NCI-H82 (cell line): ENCODE measurements around the gene RHCE.
"Not testable (repeated sequence)": the region's sequence is repeated elsewhere in the genome, so short reads cannot be mapped to it uniquely, and the experiment has no call there.

Experiments used
- DNase-seq: peaks from one replicate; lab custom pipeline; 2025; lab: John Stamatoyannopoulos, UW

The RHCE gene

DNA sequence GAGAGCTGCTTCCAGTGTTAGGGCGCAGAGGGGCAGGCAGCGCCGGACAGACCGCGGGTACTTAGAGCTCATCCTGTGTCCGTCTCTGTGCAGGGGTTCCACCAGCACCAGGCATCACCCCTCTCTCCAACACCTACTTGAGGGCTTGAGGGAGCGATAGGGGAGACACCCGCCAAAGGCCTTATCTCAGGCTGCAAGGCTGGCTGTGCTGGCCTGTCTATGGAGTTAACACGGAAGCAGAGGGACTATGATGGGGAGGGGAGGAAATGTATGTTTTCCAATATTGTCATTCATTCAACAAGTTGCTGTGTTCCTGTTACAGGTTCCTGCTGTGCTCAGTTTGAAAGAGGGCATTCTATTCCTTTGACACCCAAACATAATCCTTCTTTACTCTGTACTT lies at the start of gene RHCE:
RHCE (minus strand) TSS at position 111 of the 400 bp plus-strand sequence; CDS start at position 72, 39 bp downstream.
- not testable (repeated sequence) for DNase-seq

DNA sequence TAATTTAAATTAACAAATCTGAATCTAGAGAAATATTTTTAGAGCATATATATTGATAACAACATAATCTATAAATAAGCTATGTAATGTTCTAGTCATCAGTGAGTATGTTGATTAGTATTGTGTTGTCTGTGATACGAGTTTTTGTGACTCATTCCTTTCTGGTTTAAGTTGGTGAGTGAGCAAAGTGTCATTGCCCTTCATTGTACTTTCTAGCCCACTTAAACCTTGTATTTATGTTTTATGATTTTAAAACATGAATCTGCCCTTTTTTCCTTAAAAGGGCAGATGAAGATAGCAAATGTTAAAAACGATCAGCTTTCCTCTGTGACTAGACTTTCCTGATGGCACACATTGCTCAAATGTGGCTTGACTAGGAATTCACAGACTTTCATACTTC lies 48.6 kb upstream of the RHCE start:
- no peak for DNase-seq

DNA sequence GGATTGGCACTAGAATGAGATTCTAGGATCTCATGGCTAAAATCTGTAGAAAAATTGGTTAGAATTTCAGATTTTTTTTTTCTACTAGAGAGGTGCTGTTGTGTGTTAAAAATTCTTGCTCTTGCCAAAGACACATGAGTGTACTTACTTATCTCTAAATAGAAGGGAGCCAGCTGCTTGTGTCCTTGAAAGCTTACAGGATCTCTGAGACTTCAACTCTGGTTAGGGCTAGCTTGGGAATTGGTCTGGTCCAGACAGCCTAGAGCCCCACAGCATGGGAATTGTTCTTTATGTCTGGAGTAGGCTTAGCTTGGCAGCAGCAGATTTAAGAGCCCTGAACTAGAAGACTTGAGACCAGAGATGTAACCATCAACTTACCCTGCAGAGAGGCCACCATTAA lies 47.4 kb upstream of the RHCE start:
- DNase-seq, result no peak

DNA sequence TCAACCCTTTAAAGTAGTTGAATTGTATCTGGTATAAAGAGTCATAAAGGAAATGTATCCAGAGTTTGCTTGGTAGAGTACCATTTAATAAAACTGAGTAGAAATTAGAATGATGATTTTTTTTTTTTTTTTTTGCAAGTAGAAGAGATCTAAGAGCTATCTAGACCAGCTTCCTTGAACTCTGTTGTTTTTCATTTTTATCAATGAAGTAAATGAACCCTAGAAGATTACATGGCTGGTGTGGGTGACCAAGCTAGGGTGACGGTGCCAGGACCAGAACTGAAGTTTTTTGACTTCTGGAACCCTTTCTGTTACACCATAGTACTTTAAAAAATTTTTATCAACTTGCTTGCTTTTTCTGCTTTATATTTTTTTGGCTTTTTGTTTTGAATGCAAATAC lies 47.0 kb upstream of the RHCE start:
- DNase-seq, result no peak

DNA sequence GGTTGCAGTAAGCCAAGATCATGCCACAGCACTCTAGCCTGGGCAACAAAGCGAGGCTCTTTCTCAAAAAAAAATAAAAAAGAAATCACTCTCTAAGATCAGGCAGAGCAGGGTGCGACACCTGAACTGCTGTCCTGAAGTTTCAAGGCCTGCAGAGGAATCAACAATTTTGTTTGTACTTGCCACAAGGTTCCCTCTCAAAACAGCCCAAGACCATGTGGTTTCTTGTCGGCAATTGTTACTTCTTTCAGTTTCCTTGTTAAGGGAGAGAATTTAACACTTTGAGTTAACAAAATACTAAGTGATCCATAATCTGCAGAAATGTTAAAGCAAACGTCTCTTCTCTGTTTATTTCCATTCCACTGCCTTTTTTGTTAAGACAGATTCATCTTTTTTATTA lies 46.6 kb upstream of the RHCE start:
- no peak for DNase-seq

DNA sequence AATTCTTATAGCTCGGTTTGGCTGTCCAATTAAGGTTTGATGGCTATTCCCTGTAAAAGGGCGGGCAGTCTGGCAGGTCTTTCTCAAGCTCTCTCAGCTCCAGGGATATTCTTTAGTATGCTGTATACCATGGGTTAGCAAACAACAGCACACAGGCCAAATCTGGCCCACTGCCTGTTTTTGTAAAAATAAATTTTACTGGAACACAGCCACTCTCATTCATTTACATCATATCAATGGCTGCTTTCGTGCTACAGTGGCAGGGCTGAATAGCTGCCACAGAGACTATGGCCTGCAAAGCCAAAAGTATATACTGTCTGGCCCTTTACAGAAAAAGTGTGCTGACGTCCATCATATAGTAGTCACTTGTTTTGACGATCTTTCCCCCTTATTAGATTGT lies 42.1 kb upstream of the RHCE start:
- DNase-seq, result no peak

DNA sequence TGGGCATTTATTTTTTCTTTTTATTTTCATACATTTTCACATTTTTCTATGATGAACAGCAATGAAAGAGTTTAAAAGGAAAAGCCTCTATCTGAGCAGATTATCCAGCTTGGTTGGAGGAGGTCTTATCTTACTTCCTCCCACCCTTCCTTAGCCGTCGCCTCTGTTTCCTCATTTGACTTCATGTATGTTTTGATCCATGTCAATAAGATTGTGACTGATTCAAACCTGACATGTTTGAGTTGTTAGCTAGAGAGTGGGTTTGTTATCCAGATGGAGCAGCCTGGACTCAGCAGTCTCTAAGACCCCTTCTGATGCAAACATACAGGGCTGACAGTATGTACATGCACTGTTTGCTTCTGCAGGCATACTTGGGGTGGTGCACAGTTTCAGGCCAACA lies 41.2 kb upstream of the RHCE start:
- DNase-seq, result no peak

DNA sequence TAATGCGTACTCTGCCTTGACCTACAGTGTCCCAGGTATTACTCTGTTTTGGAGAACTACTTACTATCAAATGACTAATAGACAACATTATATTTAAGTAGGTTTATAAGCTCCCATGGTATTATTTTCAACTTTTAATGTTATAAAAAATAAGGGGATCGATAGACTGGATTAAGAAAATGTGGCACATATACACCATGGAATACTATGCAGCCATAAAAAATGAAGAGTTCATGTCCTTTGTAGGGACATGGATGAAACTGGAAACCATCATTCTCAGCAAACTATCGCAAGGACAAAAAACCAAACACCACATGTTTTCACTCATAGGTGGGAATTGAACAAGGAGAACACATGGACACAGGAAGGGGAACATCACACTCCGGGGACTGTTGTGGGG lies 40.2 kb upstream of the RHCE start:
- DNase-seq, result not testable (repeated sequence)

DNA sequence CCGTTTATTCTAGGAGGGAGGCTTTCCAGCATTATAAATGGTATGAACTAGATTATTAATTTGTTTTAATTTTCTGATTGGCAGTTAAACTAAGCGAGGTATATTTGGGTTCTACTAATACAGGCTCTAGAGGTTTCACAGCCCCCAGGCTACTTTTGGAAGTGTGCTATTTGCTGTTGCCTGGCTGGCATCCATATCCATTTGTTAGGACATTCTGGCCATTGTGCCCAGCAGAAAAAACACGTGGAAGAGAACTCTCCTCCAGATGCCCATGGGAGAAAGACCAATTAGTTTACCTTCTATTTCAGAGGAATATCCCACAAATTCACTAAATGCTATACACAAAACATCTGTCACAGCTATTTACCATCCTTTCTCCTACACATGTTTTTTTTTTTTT lies 39.4 kb upstream of the RHCE start:
- no peak for DNase-seq

DNA sequence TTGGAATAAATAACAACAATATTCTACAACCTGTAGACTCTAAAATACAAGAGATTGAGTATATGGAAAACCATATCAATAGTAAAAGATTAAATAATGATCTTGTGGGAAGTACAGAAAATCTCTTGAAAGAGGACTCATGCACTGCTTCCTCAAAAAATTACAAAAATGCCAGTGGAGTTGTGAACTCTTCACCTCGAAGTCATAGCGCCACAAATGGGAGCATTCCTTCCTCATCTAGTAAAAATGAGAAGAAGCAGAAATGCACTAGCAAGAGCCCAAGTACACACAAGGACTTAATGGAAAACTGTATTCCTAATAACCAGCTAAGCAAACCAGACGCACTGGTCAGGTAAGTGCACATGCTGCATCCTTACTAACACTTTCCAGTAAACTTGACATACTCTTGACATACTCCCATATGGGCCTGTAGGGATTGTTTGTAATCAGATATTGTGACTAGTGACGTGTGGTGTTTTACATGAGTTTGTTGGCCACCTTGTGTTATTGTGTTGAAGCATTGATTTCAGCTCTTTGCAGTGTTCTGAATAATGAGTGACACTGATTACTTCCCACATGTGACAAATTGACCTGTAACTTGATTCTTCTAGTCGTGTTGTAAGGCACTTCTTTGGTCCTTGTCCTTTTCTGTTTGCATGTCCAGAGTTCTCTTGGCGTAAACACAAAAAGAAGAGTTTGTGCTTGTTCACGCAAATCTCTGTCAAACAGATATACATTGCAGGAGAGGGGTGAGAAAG lies 38.1 kb upstream of the RHCE start:
- no peak for DNase-seq

DNA sequence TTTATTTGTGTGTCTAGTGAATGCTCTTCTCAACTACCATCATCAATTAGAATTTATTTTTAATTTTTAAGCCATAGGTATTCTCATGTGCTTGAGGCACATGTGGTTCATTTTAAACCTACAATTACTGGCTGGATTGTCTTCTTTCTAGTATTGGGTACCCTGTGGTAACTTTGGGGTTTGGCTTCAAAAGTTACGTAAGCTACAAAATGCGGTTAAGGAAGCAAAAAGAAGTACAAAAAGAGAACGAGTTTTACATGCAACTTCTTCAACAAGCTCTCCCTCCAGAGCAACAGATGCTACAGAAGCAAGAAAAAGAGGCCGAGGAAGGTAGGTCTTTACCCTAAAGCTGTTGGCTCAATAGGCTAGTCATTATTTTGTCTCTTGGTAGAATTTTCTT lies 35.9 kb upstream of the RHCE start:
- no peak for DNase-seq

DNA sequence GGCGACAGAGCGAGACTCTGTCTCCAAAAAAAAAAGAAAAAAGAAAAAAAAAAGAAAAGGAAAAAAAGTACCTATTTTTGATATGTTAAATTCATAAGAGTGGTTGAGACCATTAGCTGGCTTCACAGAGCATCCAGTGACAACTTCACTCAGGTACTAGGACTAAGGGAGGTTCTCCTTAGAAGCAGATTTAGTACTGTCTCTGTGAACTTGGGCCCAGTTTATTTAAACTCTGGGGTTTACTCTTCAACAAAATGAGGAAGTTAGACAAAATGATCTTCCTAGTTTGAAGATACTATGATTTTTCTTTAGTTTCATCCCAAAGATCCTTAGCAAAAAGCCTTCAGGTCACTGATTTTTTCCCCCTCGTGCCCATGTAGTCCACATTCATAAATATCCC lies 31.3 kb upstream of the RHCE start:
- no peak for DNase-seq

DNA sequence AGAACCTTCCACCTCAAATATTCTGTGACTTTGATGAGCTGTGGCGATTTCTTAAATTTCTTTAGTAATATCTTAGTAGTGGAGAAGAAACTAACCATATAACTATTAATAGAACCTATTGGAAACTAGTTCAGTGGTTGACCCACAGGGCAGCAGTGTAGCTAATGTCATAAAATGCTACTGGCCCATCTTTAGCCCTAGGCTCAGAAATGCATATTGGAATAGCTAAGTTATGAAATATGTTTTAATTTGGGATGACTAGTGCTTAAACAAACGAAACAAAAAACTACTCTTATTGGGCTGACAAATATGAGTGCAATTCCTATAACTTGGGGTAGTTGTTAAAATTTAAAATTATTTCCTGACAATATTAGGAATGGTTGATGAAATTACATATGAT lies 30.3 kb upstream of the RHCE start:
- no peak for DNase-seq

DNA sequence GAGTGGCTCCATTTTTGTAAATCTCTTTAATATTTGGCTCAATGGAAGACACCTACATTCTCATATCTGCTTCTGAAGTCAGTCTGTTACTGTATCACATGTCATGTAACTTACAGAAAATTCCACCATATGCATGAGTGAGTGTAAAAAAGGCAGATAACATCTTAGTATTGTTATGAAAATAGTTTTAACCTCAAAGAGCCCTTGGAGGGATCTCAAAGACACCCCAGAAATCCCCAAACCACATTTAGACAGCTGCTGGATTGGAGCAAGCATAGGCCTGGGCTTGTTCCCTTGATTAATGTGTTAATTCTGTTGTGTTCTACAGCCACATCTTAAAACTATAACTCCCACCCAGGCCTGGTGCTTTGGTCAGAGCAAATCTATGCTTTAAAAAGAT lies 26.9 kb upstream of the RHCE start:
- DNase-seq, result no peak

DNA sequence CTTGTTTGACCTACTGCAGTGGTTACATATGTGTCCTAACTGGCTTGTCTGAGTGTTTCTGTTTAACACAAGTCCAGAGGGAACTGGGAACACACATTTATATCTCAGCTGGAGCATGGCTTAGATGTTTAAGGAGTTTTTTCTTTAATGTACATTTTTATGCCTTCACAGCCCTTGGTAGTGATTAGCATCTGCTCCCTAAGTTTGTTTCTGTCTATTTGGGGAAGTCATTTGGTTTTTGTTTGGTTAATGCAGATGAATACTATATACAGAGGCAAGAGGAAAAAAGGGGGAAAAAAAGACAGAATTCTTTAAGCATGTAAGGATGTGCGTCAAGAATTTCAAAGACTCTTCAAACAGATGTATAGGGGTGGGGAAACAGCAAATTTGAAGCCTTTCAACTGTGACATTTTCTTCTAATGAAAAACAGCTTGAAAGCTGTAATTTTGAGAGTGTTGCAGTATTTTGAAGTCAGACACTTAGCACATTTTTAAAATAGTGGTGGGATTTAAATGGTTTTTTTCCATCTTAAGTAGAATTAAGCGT lies 25.4 kb upstream of the RHCE start:
- DNase-seq, result no peak

DNA sequence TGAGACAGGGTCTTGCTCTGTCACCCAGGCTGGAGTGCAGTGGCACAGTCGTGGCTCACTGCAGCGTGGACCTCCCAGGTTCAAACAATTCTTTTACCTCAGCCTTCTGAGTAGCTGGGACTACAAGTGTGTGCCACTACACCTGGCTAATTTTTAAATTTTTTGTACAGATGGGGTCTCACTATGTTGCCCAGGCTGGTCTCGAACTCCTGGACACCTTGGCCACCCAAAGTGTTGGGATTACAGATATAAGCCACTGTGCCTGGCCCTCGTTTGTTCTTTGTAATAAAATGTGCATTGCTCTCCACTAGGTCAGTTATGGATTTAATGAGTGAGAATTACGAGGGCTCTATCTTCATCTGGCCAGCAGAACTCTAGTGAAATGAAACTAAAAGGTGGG lies 24.0 kb upstream of the RHCE start:
- DNase-seq, result not testable (repeated sequence)

DNA sequence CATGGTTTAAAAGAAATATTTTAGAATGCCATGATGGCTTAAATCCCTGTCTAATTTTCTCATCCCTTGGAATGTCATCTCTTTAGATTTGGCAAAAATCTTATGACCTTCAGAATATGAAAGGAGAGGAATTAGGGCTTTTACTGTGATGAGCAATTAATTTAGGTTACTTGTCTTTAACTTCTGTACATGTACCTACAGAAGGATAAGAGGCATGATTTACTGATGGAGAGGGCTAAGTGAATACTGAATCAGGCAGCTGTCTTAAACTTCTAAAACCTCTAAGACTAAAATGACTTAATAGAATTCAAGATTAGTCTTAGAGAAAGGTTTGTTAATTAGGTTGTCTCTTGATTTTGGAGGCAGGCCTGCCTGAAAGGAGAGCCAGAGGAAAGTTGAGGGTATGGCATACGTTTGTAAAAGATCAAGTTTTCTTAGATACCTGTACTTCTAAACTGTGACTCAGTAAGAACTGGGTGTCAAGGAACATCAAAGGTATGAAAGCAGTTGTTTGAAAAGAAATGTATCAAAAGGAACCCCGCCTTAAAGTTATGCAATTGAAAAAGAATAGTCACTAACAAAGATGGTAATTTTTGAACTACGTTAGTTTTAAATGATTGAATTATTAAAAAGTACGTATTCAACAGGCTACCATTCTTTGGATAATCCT lies 22.5 kb upstream of the RHCE start:
- DNase-seq, result peak; percentile 66

DNA sequence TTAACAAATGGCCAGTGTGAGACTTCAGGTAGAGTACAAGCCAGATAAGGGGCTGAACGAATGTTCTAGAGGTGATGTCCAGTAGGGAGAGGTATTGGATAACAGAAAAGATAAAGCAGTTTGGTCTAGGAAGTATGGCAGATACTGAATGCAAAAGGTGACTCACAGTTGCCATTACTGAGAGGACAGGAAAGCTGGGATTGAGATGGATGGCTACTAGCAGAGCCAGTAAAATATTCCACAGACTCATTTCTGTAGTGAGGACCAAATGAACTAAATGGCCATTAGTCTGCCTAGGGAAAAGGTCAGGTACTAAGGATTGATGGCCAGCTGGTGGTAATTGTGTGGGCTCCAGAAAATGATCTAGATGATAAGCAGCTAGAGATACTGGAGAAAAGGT lies 21.6 kb upstream of the RHCE start:
- peak; percentile 36 for DNase-seq

DNA sequence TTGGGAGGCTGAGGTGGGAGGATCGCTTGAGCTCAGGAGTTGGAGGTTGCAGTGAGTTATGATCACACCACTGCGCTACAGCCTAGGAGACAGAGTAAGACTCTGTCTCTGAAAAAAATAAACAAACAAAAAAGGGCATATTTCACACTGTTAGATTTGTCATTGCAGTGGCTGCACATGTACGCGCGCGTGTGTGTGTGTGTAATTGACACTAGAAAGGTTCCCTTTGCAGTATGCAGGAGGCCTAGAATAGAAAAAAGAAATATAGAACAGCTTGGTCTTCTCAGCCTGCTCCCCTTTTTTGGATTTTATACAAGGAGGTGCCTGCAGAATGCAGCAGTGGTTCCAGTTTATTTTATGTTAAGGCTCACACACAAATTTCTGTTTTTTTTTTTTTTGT lies 18.7 kb upstream of the RHCE start:
- no peak for DNase-seq

DNA sequence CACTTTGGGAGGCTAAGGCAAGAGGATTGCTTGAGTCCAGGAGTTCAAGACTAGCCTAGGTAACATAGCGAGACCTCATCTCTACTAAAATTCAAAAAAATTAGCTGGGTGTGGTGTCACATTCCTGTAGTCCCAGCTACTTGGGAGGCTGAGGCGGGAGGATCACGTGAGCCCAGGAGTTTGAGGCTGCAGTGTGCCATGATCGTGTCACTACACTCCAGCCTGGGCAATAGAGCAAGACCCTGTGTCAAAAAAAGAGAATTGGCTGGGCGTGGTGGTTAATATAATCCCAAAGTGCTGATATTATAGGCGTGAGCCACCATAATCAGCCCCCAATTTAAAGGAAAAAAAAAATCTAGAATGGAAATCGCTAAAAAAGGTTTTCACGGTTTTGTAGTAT lies 17.0 kb upstream of the RHCE start:
- DNase-seq, result no peak

DNA sequence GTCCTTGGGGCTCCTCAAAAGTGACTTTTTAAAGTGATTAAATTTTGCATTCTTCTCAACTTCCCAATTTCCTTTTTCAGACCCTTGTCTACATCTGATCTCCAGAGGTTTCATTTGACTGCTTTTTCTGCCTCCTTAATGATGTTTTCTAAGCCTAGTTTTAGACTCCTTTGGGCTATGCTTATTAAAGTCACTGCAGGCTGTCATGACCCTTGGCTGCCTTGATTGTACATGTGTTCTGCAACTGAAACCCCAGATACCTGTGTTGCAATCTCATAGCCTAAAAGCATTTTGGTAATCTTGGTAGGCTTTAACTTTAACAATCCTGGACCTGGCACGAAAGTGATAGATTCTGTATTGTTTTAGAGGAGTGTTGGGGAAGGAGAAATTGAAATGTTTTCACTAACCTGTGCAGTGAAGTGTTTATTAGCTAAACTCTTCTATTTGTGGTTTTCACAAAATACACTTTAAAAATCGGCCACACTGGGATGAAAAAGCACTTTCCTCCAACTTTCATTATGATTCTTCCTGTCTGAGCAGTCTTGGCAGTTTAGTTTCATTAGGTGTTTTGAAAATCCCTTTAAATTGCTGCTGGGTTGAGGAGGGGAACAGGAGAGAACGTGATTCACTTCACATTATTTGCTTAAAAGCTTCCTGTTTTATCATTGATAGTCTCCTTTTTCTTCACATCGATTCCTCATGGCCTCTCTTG lies 14.9 kb upstream of the RHCE start:
- no peak for DNase-seq

DNA sequence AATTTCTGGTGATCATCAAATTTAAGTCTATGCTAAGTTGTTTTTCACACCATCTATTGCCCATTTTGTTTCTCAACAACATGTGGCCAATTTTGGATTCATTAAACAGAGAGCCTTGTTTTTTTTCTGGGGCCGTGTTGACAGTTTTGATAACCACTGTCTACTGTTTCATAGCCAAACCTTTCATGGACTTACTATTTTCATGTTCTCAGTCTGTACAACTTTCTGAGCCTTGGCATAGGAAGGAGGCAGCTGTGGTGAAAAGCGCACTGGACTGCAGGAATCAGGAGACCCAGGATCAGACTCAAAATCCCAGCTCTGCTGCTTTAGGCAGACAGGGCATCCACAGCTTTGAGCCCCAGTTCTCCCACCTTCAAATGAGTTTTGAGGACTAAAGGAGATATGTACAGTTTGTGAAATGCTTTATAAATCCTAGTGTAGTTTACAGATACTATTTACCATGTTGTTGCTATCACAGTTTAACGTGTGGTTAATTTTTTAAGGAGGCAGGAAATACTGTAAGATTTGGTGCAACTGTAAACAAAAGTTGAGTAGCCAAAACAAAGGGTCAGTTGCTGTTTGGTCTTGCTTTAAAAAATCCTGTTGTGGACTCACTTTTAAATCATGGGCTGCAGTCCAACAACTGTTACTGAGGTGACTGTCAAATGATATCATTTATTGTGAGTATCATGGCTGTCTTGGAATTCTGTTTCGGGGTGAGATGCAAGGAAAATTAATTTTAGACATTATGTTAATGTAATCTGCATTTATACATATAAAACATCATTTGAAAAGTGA lies 13.0 kb upstream of the RHCE start:
- DNase-seq, result peak; percentile 33
